OCI-LY7 (cell line): Measurements from ENCODE around the gene ADAM11.

Experiments used
- EZH2phosphoT487 ChIP-seq: fragments of 200-600 bp; sonication (generic); IDR thresholded peaks from 2 replicates; pipeline ENCODE4 v1.6.1; 2018; ENCODE audit warnings: low read depth, borderline replicate concordance, mild to moderate bottlenecking, mixed run types, antibody characterized with exemption, low read length, moderate library complexity, mixed read lengths
- TF ChIP-seq, protein P1 (sequence below): fragments of 200-600 bp; sonication (generic); conservative IDR thresholded peaks from 2 replicates; pipeline ENCODE4 v1.5.1; 2014; ENCODE audit warnings: mild to moderate bottlenecking, antibody characterized with exemption, low read length, moderate library complexity, mixed read lengths

DNA sequence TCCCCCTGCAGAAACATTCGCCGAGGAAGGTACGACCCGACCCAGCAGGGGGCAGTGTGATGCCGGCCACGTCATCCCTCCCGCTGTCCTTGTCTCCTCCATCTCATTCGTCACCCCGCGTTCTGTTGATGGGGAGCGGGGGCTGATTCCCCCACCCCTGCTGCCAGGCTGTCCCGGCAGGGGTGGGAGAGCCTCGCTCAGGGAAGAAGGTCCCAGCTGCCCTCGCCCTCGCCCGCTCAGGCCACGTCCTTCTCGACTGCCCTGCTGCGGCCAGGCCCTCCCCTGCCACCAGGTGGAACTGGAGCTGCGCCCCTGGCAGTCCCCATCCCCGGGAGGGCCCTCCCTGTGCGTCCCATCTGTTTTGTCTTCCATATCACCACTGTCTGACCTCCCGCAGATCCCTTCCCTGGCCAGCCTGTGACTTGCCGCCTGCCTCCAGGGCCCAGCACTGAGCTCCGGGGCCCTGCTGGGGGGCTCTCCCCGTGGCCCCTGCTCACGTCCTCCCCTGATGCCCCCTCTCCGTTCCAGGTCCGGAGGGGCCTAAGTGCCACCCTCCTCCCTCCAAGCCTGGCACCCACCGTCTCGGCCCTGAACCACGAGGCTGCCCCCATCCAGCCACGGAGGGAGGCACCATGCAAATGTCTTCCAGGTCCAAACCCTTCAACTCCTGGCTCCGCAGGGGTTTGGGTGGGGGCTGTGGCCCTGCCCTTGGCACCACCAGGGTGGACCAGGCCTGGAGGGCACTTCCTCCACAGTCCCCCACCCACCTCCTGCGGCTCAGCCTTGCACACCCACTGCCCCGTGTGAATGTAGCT, 20.6 kb downstream of the ADAM11 start:
- TF ChIP-seq, protein P1, sequence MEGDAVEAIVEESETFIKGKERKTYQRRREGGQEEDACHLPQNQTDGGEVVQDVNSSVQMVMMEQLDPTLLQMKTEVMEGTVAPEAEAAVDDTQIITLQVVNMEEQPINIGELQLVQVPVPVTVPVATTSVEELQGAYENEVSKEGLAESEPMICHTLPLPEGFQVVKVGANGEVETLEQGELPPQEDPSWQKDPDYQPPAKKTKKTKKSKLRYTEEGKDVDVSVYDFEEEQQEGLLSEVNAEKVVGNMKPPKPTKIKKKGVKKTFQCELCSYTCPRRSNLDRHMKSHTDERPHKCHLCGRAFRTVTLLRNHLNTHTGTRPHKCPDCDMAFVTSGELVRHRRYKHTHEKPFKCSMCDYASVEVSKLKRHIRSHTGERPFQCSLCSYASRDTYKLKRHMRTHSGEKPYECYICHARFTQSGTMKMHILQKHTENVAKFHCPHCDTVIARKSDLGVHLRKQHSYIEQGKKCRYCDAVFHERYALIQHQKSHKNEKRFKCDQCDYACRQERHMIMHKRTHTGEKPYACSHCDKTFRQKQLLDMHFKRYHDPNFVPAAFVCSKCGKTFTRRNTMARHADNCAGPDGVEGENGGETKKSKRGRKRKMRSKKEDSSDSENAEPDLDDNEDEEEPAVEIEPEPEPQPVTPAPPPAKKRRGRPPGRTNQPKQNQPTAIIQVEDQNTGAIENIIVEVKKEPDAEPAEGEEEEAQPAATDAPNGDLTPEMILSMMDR = peak; percentile 96
- no peak for TF ChIP-seq EZH2phosphoT487
